Measurements from ENCODE around the gene RMI1.

Gene RMI1

GRCh38 chr9:83956086-83956435 lies 24.5 kb upstream of the RMI1 start:
- Histone ChIP-seq H3K9me3 (ENCODE audit: control insufficient read depth, low read depth, low read length) (no peaks in the 10 kb centered on the region), H3K4me1 (ENCODE audit: control insufficient read depth, low read depth, low read length) (no peaks in the 10 kb centered on the region), H3K27me3 (ENCODE audit: control insufficient read depth, insufficient read depth, low read length) (no peaks in the 10 kb centered on the region), H3K36me3 (ENCODE audit: control insufficient read depth, low read depth, low read length) (no peaks in the 10 kb centered on the region), H3K9ac (ENCODE audit: low read length) (no peak overlapping the region), H3K4me3 (ENCODE audit: low read length) (peak overlapping the region; percentile 48), H3K27ac (ENCODE audit: low read length) (no peak overlapping the region)

DNA sequence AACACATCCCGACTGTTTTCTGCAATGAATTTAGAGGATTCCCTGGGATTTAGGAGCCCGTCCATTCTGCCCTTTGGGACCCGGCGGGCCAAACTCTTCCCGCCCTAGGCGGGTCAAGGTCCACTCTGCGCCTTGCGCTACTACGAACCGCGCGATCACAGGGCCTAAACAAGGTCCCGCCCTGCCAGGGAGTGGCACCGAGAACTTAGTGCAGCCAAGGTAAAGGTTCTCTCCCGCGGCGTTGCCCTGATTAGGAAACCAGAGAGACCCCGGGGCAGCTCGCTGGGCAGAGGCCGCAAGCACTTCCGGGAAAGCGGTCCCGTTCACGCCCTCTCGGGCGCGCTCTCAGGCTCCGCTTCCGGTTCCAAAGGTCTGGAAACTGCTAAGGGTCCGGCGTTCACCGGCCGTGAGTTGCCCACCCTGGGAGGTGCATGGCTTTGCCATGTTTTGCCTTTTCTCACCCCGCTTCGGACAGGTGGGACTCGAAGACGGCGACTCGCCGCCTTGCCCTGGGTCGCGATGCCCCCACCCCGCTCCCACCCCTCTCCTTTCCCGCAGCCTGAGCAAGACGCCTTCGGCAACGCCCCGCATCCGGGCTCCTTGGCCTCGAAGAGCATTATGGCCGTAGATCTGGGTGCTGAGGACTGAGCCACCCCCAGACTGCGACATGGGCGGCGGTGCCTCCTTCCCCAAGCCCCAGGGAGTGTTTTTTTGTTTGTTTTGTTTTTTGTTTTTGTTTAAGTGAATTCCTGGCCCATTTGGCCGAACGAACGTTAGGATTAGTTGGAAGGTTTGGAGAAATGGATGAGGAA lies 24.0 kb upstream of the RMI1 start:
- Histone ChIP-seq H3K9me3 (ENCODE audit: control insufficient read depth, low read depth, low read length) (no peaks in the 10 kb centered on the region), H3K27me3 (ENCODE audit: control insufficient read depth, insufficient read depth, low read length) (no peaks in the 10 kb centered on the region), H3K4me3 (ENCODE audit: low read length) (peak overlapping the region; percentile 48), H3K36me3 (ENCODE audit: control insufficient read depth, low read depth, low read length) (no peaks in the 10 kb centered on the region), H3K27ac (ENCODE audit: low read length) (no peak overlapping the region), H3K4me1 (ENCODE audit: control insufficient read depth, low read depth, low read length) (no peaks in the 10 kb centered on the region), H3K9ac (ENCODE audit: low read length) (peak overlapping the region; percentile 13)

DNA sequence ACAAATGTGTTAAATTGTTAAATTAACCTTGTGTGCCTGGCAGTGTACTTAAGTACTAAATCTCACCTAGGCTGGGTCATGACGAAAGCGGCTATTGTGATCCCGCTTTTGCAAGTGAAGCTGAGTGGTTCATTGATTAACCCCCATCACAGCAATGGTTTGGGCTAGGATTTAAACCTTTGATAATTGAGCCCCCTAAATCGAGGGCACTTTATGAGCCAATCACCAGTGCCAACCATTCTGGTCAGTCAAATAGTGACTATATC lies 23.4 kb upstream of the RMI1 start:
- H3K9me3 ChIP-seq (ENCODE audit: control insufficient read depth, low read depth, low read length) = no peaks in the 10 kb centered on the region
- peak overlapping the region; percentile 48 for H3K4me3 ChIP-seq (ENCODE audit: low read length)
- peak overlapping the region; percentile 13 for H3K9ac ChIP-seq (ENCODE audit: low read length)

GRCh38 chr9:83959061-83959460 lies 21.5 kb upstream of the RMI1 start:
- no peaks in the 10 kb centered on the region for H3K4me1 ChIP-seq (ENCODE audit: control insufficient read depth, low read depth, low read length)
- no peaks in the 10 kb centered on the region for H3K27me3 ChIP-seq (ENCODE audit: control insufficient read depth, insufficient read depth, low read length)
- H3K4me3 ChIP-seq (ENCODE audit: low read length) = no peak overlapping the region
- H3K9ac ChIP-seq (ENCODE audit: low read length) = no peak overlapping the region
- no peaks in the 10 kb centered on the region for H3K9me3 ChIP-seq (ENCODE audit: control insufficient read depth, low read depth, low read length)
- no peaks in the 10 kb centered on the region for H3K36me3 ChIP-seq (ENCODE audit: control insufficient read depth, low read depth, low read length)
- no peak overlapping the region for H3K27ac ChIP-seq (ENCODE audit: low read length)

More for the DNA sequence above, 23.4 kb upstream of the RMI1 start:
- Histone ChIP-seq H3K27me3 (ENCODE audit: control insufficient read depth, insufficient read depth, low read length) (no peaks in the 10 kb centered on the region), H3K4me1 (ENCODE audit: control insufficient read depth, low read depth, low read length) (no peaks in the 10 kb centered on the region), H3K36me3 (ENCODE audit: control insufficient read depth, low read depth, low read length) (no peaks in the 10 kb centered on the region), H3K27ac (ENCODE audit: low read length) (no peak overlapping the region)

- Histone ChIP-seq H3K4me3 (ENCODE audit: low read length) (no peak overlapping the region), H3K4me1 (ENCODE audit: control insufficient read depth, low read depth, low read length) (no peaks in the 10 kb centered on the region), H3K36me3 (ENCODE audit: control insufficient read depth, low read depth, low read length) (no peaks in the 10 kb centered on the region), H3K27ac (ENCODE audit: low read length) (no peak overlapping the region), H3K9me3 (ENCODE audit: control insufficient read depth, low read depth, low read length) (no peaks in the 10 kb centered on the region), H3K27me3 (ENCODE audit: control insufficient read depth, insufficient read depth, low read length) (no peaks in the 10 kb centered on the region), H3K9ac (ENCODE audit: low read length) (no peak overlapping the region)
Measured at GRCh38 chr9:83960991-83961390, 19.6 kb upstream of the RMI1 start.

- Histone ChIP-seq H3K4me3 (ENCODE audit: low read length) (no peak overlapping the region), H3K4me1 (ENCODE audit: control insufficient read depth, low read depth, low read length) (no peaks in the 10 kb centered on the region), H3K36me3 (ENCODE audit: control insufficient read depth, low read depth, low read length) (peaks cover 6% of the 10 kb centered on the region), H3K27ac (ENCODE audit: low read length) (no peak overlapping the region), H3K9me3 (ENCODE audit: control insufficient read depth, low read depth, low read length) (no peaks in the 10 kb centered on the region), H3K9ac (ENCODE audit: low read length) (no peak overlapping the region), H3K27me3 (ENCODE audit: control insufficient read depth, insufficient read depth, low read length) (no peaks in the 10 kb centered on the region)
Measured at GRCh38 chr9:83962165-83962564, 18.4 kb upstream of the RMI1 start.

DNA sequence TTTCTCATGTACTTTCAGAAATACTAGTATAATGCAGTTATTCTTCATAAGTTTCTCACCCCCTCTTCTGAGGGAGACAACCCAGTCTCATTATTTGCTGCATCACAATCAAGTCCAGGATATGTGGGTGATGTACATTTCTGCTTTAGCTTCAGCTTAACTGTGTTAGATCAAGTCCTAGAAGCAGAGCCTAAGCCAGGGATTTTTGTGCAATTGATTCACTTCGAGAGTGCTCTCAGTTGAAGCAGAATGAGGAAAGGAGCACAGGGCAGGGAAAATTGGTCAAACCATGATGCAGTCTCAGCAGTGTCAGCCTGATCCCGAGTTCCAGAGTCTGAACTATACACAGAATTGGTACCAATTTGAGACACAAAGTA lies 15.6 kb upstream of the RMI1 start:
- H3K27me3 ChIP-seq (ENCODE audit: control insufficient read depth, insufficient read depth, low read length) = no peaks in the 10 kb centered on the region
- H3K9me3 ChIP-seq (ENCODE audit: control insufficient read depth, low read depth, low read length) = no peaks in the 10 kb centered on the region
- peaks cover 33% of the 10 kb centered on the region for H3K36me3 ChIP-seq (ENCODE audit: control insufficient read depth, low read depth, low read length)
- H3K27ac ChIP-seq (ENCODE audit: low read length) = no peak overlapping the region
- H3K4me1 ChIP-seq (ENCODE audit: control insufficient read depth, low read depth, low read length) = no peaks in the 10 kb centered on the region
- H3K9ac ChIP-seq (ENCODE audit: low read length) = no peak overlapping the region
- H3K4me3 ChIP-seq (ENCODE audit: low read length) = no peak overlapping the region

GRCh38 chr9:83965350-83966208 lies 15.0 kb upstream of the RMI1 start:
- no peak overlapping the region for H3K9ac ChIP-seq (ENCODE audit: low read length)
- H3K4me1 ChIP-seq (ENCODE audit: control insufficient read depth, low read depth, low read length) = no peaks in the 10 kb centered on the region
- H3K36me3 ChIP-seq (ENCODE audit: control insufficient read depth, low read depth, low read length) = peaks cover 39% of the 10 kb centered on the region
- H3K27me3 ChIP-seq (ENCODE audit: control insufficient read depth, insufficient read depth, low read length) = no peaks in the 10 kb centered on the region
- H3K9me3 ChIP-seq (ENCODE audit: control insufficient read depth, low read depth, low read length) = no peaks in the 10 kb centered on the region
- H3K4me3 ChIP-seq (ENCODE audit: low read length) = no peak overlapping the region
- H3K27ac ChIP-seq (ENCODE audit: low read length) = no peak overlapping the region

DNA sequence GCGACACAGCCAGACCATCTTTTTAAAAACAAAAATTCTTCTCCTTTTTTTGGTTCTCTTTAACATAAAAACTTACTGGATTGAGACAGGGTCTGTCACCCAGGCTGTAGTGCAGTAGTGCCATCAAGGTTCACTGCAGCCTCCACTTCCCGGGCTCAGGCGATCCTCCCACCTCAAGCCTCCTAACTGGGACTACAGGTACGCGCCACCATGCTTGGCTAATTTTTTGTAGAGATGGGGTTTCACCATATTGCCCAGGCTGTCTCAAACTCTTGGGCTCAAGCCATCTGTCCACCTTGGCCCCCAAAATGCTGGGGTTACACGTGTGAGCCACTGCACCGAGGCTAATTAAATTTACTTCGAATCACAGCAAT lies 14.4 kb upstream of the RMI1 start:
- Histone ChIP-seq H3K4me1 (ENCODE audit: control insufficient read depth, low read depth, low read length) (no peaks in the 10 kb centered on the region), H3K9ac (ENCODE audit: low read length) (no peak overlapping the region), H3K27ac (ENCODE audit: low read length) (no peak overlapping the region), H3K9me3 (ENCODE audit: control insufficient read depth, low read depth, low read length) (no peaks in the 10 kb centered on the region), H3K4me3 (ENCODE audit: low read length) (no peak overlapping the region), H3K36me3 (ENCODE audit: control insufficient read depth, low read depth, low read length) (peaks cover 45% of the 10 kb centered on the region), H3K27me3 (ENCODE audit: control insufficient read depth, insufficient read depth, low read length) (no peaks in the 10 kb centered on the region)

DNA sequence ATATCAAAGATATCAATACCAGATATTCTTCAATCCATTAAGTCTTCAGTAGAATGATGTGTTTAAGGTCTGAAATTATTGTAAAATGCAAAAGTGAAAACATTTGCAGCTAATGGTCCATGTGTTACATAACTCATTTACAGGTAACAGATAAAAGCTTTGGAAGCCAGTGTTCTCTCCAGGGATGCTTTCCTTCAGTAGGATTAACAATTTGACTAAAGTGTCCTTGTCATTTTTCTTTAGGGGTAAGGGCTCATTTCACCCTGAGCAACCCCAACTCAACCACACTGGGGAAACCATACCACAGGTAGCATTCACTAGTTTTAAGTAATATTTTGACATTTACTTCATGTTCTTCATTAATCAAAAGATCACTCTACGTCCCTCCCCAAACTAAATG lies 13.5 kb upstream of the RMI1 start:
- H3K4me1 ChIP-seq (ENCODE audit: control insufficient read depth, low read depth, low read length) = no peaks in the 10 kb centered on the region
- peaks cover 54% of the 10 kb centered on the region for H3K36me3 ChIP-seq (ENCODE audit: control insufficient read depth, low read depth, low read length)
- no peak overlapping the region for H3K4me3 ChIP-seq (ENCODE audit: low read length)
- H3K9me3 ChIP-seq (ENCODE audit: control insufficient read depth, low read depth, low read length) = no peaks in the 10 kb centered on the region
- H3K27me3 ChIP-seq (ENCODE audit: control insufficient read depth, insufficient read depth, low read length) = no peaks in the 10 kb centered on the region
- no peak overlapping the region for H3K27ac ChIP-seq (ENCODE audit: low read length)
- no peak overlapping the region for H3K9ac ChIP-seq (ENCODE audit: low read length)

DNA sequence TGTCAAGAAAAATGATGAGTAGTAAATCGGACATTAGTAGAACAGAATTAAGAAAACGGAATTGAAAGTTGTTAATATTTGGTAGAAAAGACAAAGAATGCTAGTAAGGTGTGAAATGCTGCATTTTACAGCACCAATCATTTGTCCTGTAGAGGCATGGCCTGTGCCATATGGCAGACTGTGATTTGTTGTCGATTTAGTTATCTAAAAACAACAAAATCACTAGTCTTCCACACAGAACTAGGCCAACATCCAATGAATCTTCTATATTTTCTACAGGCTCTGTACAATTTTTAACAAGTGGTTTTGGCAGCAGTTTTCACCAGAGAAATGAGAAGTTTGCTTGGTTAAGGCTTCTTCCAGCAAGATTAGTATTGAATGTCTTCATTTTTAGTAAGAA lies 11.0 kb upstream of the RMI1 start:
- no peak overlapping the region for H3K27ac ChIP-seq (ENCODE audit: low read length)
- H3K4me3 ChIP-seq (ENCODE audit: low read length) = no peak overlapping the region
- no peaks in the 10 kb centered on the region for H3K4me1 ChIP-seq (ENCODE audit: control insufficient read depth, low read depth, low read length)
- H3K36me3 ChIP-seq (ENCODE audit: control insufficient read depth, low read depth, low read length) = peaks cover 79% of the 10 kb centered on the region
- H3K27me3 ChIP-seq (ENCODE audit: control insufficient read depth, insufficient read depth, low read length) = no peaks in the 10 kb centered on the region
- H3K9me3 ChIP-seq (ENCODE audit: control insufficient read depth, low read depth, low read length) = no peaks in the 10 kb centered on the region
- H3K9ac ChIP-seq (ENCODE audit: low read length) = no peak overlapping the region

GRCh38 chr9:83971485-83971884 lies 9.1 kb upstream of the RMI1 start:
- Histone ChIP-seq H3K4me3 (ENCODE audit: low read length) (no peak overlapping the region), H3K4me1 (ENCODE audit: control insufficient read depth, low read depth, low read length) (no peaks in the 10 kb centered on the region), H3K9me3 (ENCODE audit: control insufficient read depth, low read depth, low read length) (no peaks in the 10 kb centered on the region), H3K9ac (ENCODE audit: low read length) (no peak overlapping the region), H3K36me3 (ENCODE audit: control insufficient read depth, low read depth, low read length) (peaks cover 98% of the 10 kb centered on the region), H3K27me3 (ENCODE audit: control insufficient read depth, insufficient read depth, low read length) (no peaks in the 10 kb centered on the region), H3K27ac (ENCODE audit: low read length) (no peak overlapping the region)
